Mucosa of stomach (tissue), 1 donor: ENCODE results near the gene CGB3.
"Not testable (repeated sequence)": the region's sequence is repeated elsewhere in the genome, so short reads cannot be mapped to it uniquely, and the experiment has no call there.

Experiments used
- H3K27me3 ChIP-seq: one replicate; pipeline ENCODE4 v1.7.0; 2013; ENCODE audit warnings: mild to moderate bottlenecking, low read length; ENCODE audit not compliant: control insufficient read depth, insufficient read depth
- H3K36me3 ChIP-seq: one replicate; pipeline ENCODE4 v1.7.0; 2013; ENCODE audit warnings: low read length; ENCODE audit not compliant: control insufficient read depth, insufficient read depth
- H3K4me1 ChIP-seq: one replicate; pipeline ENCODE4 v1.7.0; 2013; ENCODE audit warnings: mild to moderate bottlenecking, low read length; ENCODE audit not compliant: control insufficient read depth, insufficient read depth
- H3K4me3 ChIP-seq: one replicate; pipeline ENCODE4 v1.7.0; 2013; ENCODE audit warnings: low read length
- H3K9ac ChIP-seq: one replicate; pipeline ENCODE4 v1.7.0; 2013; ENCODE audit warnings: mild to moderate bottlenecking, low read length, moderate library complexity
- H3K9me3 ChIP-seq: one replicate; pipeline ENCODE4 v1.7.0; 2013; ENCODE audit warnings: mild to moderate bottlenecking, low read length, moderate library complexity; ENCODE audit not compliant: control insufficient read depth
- donor health status: Pancreatic carcinoma.

The CGB3 gene

DNA sequence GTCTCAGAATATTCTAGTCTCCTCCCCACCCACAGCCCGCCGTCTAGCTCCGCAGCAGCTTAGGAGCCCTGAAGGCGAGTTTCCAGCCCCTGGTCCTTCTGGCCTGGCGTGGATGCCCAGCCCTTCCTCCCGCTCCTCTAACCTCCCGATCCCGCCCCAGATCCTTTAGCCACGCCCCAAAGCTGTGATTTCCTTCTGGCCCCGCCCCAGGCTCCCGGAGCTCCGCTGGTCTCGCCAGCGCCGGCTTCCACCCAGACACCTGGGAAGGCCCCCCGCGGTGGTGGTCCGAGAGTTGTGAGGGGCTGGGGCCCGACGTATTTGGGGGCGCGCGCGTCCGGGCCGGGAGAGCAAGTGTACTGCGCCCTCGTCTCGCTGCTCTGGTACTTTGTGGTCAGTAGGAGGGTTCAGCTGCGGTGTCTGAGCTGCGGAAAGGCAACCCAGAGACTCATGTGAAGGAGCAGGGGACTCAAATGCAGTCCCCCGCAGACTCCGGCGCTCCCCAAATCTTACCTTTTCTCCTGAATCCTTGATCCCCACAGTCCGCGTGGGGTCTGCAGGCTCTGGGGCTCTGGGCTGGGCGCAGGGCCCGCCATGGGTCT, 33.6 kb upstream of the CGB3 start, which contains the start of gene CGB7:
Gene CGB7 (minus strand): TSS at position 114 of the 599 bp plus-strand sequence. CDS start 2,374 bp downstream, outside the sequence.
- Histone ChIP-seq H3K27me3 (peaks cover 48% of the 10 kb centered on the region), H3K9ac (peak within 1 kb of the TSS; percentile 25), H3K4me3 (no peak within 1 kb of the TSS), H3K4me1 (peaks cover 24% of the 10 kb centered on the region), H3K9me3 (no peaks in the 10 kb centered on the region), H3K36me3 (no peaks in the 10 kb centered on the region)

DNA sequence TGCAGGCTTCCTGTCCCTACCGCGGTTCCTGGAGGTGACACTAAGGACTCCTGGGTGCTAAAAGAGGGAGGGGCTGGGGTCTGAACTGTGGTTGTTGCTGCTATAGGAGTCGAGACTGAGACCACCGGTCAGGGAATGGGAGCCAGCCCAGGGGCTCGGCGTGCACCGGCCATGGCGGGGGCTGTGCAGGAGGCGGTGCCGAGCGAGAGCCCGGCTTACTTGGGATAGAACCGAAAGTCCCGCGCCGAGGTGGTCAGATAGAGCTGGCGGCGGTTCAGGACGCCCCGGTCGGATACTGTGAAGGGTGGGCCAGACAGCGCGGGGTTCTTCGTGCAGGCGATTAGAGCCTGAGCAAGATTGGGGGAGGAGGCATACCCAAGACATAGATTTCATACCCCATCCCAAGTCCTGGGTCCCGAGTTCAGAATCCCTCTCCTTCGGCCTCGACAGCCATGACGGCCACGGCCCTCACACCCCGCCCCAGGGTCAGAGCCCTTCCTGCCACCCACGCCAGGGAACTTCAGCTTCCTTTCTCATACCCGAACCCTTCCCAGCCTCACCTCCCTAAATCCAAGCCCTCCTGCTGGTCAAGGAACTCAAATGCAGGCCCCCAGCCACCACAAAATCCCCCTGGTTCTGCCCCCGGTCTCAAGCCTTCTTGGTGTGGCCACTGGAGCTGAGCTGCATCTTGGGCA, 32.9 kb upstream of the CGB3 start:
- H3K27me3 ChIP-seq, result peaks cover 45% of the 10 kb centered on the region
- H3K4me1 ChIP-seq, result peaks cover 24% of the 10 kb centered on the region
- H3K9me3 ChIP-seq, H3K4me3 ChIP-seq, H3K36me3 ChIP-seq, H3K9ac ChIP-seq: not testable (repeated sequence)

DNA sequence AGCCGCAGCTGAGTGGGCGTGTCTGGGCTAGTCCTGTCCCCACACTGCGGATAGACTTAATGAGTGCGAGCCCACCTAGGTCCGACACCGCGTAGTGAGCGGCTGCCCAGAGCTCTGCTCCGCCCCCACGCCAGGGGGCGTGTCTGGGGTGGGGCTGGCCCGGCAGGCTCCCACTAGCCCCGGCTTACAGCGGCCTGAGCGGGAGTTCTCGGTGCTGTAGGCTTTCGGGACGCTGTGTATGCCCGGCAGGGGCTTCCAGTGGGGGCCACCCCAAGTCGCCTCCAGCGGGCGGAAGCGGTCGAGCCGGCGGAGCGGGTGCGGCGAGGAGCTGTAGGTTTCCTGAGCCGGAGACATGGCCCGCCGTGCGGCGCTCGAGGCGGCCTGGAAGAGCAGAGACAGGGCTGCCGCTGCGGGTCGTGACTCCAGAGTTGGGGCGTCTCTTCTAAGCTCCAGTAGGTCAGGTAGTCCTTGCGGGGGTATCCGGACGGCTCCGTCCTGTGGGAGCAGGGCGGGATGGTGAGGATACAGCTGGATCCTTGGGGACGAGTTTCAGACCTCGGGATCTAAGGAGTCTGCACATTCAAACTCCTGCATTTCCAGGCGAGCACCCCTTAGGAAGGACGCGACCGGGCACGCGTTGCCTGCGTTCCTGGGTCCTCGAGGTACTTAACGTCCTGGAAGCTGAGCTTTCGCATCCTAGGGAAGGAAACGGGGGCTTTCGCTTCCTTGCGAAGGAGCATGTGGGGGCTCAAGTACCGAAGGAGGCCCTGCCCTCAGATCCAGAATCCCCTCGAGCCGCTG, 32.2 kb upstream of the CGB3 start:
- Histone ChIP-seq H3K36me3 (no peaks in the 10 kb centered on the region), H3K27me3 (peaks cover 39% of the 10 kb centered on the region), H3K4me3 (peak overlapping the region; percentile 33), H3K9ac (peak overlapping the region; percentile 25), H3K4me1 (peaks cover 24% of the 10 kb centered on the region), H3K9me3 (no peaks in the 10 kb centered on the region)

DNA sequence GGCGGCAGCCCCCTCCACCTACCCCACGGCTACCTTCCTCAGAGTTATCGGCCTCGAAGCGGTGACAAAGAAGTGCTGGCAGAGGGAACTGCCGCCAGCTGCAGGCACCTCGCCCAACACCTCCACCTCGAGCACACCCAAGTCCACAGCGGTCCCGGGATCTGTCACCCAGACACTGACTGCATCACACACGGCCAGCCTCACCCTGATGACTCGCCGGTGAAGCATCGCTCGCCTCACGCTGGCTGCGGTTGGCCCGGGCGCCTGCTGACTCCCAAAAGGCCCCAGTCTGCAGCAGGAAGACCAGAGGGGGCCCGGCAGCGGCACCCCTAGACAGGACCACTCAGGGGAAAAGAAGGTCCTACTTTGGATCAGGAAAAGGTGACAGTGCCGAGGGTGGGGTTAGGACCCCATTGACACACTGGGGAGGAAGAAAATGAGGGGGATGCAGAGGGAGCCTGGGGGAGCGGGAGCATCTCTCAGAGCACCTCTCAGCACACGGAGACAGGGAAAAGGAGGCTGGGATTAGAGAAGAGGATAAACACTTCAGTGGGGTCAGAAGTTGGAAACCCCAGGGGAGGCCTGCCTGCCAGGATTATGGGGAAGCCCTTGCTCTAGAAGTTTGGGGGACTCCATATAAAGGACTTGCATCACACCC, 26.4 kb upstream of the CGB3 start:
- H3K4me3 ChIP-seq, H3K9ac ChIP-seq, H3K36me3 ChIP-seq, H3K9me3 ChIP-seq, H3K4me1 ChIP-seq, H3K27me3 ChIP-seq: not testable (repeated sequence)

DNA sequence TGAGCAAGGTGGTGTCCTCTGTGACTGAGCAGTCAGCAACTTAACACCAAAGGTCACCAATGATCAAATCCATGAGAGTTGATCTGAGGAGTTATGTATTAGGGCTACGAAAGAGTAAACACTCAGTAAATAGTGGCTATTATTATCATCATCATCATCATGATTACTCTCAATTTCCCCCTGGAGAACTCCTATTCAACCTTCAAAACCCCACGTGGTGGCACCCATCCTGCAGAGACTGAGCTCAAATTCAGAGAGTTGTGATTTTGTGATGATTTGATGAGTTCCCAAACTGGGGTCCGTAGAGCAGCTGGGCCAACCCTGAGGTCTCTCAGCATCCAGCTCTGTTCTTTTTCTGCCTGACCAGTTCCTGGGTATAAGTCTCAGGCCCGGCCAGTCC, 25.7 kb upstream of the CGB3 start:
- H3K4me1 ChIP-seq, H3K9me3 ChIP-seq, H3K4me3 ChIP-seq, H3K27me3 ChIP-seq, H3K9ac ChIP-seq, H3K36me3 ChIP-seq: not testable (repeated sequence)

DNA sequence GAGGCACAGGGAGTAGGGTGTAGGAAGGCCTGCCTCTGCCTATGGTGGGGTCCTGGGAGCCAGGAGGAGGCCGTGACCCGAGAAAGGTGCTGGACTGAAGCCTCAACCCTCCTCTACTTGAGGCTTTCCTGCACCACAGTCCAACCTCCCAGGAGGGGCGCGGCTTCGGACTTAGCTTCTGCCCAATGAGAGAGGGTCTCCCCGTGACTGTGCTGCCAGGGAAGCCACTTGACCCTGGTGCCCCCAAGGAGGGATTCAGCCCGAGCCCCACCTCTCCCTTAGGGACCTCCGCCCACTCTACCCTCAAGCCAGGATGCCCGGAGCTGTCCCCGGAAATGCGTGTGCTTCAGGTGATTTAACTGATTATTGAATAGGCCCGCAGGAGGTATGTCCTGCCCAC, 24.9 kb upstream of the CGB3 start, which contains the start of gene CGB8:
Gene CGB8 (minus strand): TSS at position 101 of the 400 bp plus-strand sequence. CDS start 372 bp downstream, outside the sequence.
- not testable (repeated sequence) for H3K36me3 ChIP-seq, H3K9ac ChIP-seq, H3K9me3 ChIP-seq, H3K4me3 ChIP-seq, H3K27me3 ChIP-seq, H3K4me1 ChIP-seq

DNA sequence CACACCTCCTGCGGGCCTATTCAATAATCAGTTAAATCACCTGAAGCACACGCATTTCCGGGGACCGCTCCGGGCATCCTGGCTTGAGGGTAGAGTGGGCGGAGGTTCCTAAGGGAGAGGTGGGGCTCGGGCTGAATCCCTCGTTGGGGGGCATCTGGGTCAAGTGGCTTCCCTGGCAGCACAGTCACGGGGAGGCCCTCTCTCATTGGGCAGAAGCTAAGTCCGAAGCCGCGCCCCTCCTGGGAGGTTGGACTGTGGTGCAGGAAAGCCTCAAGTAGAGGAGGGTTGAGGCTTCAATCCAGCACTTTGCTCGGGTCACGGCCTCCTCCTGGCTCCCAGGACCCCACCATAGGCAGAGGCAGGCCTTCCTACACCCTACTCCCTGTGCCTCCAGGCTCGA, 19.4 kb upstream of the CGB3 start, which contains the start of gene CGB5:
Gene CGB5 (plus strand): TSS at position 301 of the 400 bp plus-strand sequence. CDS start 362 bp downstream, outside the sequence.
- not testable (repeated sequence) for H3K4me1 ChIP-seq, H3K36me3 ChIP-seq, H3K27me3 ChIP-seq, H3K9ac ChIP-seq, H3K9me3 ChIP-seq, H3K4me3 ChIP-seq

DNA sequence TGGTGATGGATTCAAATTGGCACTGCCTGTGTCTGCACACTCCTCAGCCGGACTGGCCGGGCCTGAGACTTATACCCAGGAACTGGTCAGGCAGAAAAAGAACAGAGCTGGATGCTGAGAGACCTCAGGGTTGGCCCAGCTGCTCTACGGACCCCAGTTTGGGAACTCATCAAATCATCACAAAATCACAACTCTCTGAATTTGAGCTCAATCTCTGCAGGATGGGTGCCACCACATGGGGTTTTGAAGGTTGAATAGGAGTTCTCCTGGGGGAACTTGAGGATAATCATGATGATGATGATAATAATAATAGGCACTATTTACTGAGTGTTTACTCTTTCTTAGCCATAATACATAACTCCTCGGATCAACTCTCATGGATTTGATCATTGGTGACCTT, 18.5 kb upstream of the CGB3 start:
- H3K36me3 ChIP-seq, H3K4me3 ChIP-seq, H3K9me3 ChIP-seq, H3K27me3 ChIP-seq, H3K4me1 ChIP-seq, H3K9ac ChIP-seq: not testable (repeated sequence)

DNA sequence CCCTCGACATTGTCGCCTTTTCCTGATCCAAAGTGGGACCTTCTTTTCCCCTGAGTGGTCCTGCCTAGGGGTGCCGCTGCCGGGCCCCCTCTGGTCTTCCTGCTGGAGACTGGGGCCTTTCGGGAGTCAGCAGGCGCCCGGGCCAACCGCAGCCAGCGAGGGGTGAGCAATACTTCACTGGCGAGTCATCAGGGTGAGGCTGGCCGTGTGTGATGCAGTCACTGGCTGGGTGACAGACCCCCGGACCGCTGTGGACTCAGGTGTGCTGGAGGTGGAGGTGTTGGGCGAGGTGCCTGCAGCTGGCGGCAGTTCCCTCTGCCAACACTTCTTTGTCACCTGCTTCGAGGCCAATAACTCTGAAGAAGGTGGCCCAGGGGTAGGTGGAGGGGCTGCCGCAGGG, 18.0 kb upstream of the CGB3 start:
- Histone ChIP-seq H3K9ac (no peak overlapping the region), H3K4me3 (no peak overlapping the region), H3K36me3 (no peaks in the 10 kb centered on the region), H3K4me1 (no peaks in the 10 kb centered on the region), H3K9me3 (no peaks in the 10 kb centered on the region), H3K27me3 (no peaks in the 10 kb centered on the region)

DNA sequence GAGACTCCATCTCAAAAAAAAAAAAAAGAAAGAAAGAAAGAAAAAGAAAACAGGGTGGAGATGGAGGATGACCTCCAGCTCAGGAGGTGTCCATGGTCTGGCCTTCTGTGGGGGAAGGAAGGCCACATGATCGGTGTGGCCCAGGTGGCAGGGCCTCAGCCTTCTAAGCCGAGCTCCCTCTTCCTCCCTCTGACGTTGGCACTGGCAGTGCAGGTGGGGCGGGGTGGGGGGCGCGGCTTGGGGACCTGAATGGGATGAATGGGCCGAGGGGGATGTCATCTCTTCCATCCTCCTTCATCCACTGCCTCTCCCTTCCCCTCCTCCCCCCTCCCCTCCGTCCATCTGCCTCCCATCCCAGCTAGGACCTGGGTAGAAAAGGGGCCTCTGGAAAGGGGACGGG, 15.6 kb upstream of the CGB3 start:
- H3K4me1 ChIP-seq, H3K4me3 ChIP-seq, H3K36me3 ChIP-seq, H3K9ac ChIP-seq, H3K9me3 ChIP-seq, H3K27me3 ChIP-seq: not testable (repeated sequence)

DNA sequence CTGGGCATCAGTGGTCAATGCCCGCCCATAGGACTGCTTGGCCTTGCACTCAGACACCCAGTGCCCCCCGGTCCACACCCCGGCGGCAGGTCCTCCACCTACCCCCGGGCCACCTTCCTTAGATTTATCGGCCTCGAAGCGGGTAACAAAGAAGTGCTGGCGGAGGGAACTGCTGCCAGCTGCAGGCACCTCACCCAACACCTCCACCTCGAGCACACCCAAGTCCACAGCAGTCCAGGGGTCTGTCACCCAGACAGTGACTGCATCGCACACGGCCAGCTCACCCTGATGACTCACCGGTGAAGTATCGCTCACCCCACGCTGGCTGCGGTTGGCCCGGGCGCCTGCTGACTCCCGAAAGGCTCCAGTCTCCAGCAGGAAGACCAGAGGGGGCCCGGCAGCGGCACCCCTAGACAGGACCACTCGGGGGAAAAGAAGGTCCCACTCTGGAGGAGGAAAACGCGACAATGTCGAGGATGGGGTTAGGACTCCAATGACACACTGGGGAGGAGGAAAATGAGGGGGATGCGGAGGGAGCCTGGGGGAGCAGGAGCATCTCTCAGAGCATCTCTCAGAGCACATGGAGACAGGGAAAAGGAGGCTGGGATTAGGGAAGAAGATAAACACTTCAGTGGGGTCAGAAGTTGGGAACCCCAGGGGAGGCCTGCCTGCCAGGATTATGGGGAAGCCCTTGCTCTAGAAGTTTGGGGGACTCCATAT, 14.6 kb upstream of the CGB3 start:
- H3K9me3 ChIP-seq, H3K4me1 ChIP-seq: not testable (repeated sequence)

More for the DNA sequence above, 14.6 kb upstream of the CGB3 start:
- not testable (repeated sequence) for H3K27me3 ChIP-seq, H3K4me3 ChIP-seq, H3K9ac ChIP-seq, H3K36me3 ChIP-seq
